Prostate gland (tissue), 2 donors: ENCODE data around the gene PPP2R5C.

Experiments
- POLR2A ChIP-seq: fragments of 450-650 bp; IDR thresholded peaks from one replicate; pipeline ENCODE4 v1.6.1; 2016; ENCODE audit warnings: antibody characterized with exemption, mild to moderate bottlenecking
- TF ChIP-seq, protein P1 (sequence below), 4 experiments: fragments of 200-600 bp in 2 of 4; fragments of 450-650 bp in 2 of 4; sonication (generic) in 2 of 4; IDR thresholded peaks; 1 replicate in 3 of 4; 2 replicates in 1 of 4; pipeline ENCODE4 v1.5.1; 2016 to 2019; ENCODE audit warnings: antibody characterized with exemption in 4 of 4, mild to moderate bottlenecking in 2 of 4, moderate library complexity in 2 of 4

- TF ChIP-seq, protein P1, sequence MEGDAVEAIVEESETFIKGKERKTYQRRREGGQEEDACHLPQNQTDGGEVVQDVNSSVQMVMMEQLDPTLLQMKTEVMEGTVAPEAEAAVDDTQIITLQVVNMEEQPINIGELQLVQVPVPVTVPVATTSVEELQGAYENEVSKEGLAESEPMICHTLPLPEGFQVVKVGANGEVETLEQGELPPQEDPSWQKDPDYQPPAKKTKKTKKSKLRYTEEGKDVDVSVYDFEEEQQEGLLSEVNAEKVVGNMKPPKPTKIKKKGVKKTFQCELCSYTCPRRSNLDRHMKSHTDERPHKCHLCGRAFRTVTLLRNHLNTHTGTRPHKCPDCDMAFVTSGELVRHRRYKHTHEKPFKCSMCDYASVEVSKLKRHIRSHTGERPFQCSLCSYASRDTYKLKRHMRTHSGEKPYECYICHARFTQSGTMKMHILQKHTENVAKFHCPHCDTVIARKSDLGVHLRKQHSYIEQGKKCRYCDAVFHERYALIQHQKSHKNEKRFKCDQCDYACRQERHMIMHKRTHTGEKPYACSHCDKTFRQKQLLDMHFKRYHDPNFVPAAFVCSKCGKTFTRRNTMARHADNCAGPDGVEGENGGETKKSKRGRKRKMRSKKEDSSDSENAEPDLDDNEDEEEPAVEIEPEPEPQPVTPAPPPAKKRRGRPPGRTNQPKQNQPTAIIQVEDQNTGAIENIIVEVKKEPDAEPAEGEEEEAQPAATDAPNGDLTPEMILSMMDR (IDR thresholded peaks at IDR 0.05) = no peak
- no peak for TF ChIP-seq POLR2A
These were observed 42.4 kb upstream of the PPP2R5C start for GRCh38 chr14:101719045-101719645.
